T-cell (primary cell): ENCODE data around the gene THTPA. TPM values are rescaled to one million over a fixed set of nuclear protein-coding genes. Genes with fewer than 3 reads are reported as not detected.

Experiments
- ATAC-seq, 4 experiments: fragments of 200-7000 bp in 3 of 4; fragments of 150-1000 bp in 1 of 4; cut with Tn5 transposase; replicated peaks in 1 of 4; 1 replicate in 3 of 4; 2 replicates in 1 of 4; pipeline ENCODE4 v1.10.0; 2021; ENCODE audit warnings: moderate library complexity in 3 of 4, mild to moderate bottlenecking in 2 of 4, moderate number of reproducible peaks in 1 of 4
- CTCF ChIA-PET, 2 donors: fragments of 300-600 bp; sonication (Branson Sonifier 250); formaldehyde crosslinking; loops; one replicate each; lab custom pipeline; 2022; ENCODE audit warnings: antibody characterized with exemption in 2 of 2; lab: Charles Lee
- POLR2A ChIA-PET, 2 donors: fragments of 300-600 bp; sonication (Branson Sonifier 250); formaldehyde crosslinking; loops; one replicate each; lab custom pipeline; 2022; ENCODE audit warnings: antibody characterized with exemption in 2 of 2; lab: Charles Lee
- DNase-seq, 35 experiments: peaks; one replicate each; pipeline versions ENCODE4 v3.0.0 to v3.0.0-alpha.2; 2013 to 2023
- H3K27ac ChIP-seq: one replicate; pipeline ENCODE4 v1.5.1; 2013; ENCODE audit warnings: low read length
- H3K27me3 ChIP-seq, 2 experiments: replicated peaks in 1 of 2; 1 replicate in 1 of 2; 2 replicates in 1 of 2; pipeline versions ENCODE4 v1.6.1 to v1.7.0; 2013; ENCODE audit warnings: low read length in 1 of 2, mixed read lengths in 1 of 2; ENCODE audit not compliant: control insufficient read depth in 2 of 2, insufficient read depth in 2 of 2; ENCODE audit errors: extremely low read depth in 1 of 2
- H3K36me3 ChIP-seq, 2 donors: 1 replicate in 1 of 2; 2 replicates in 1 of 2; pipeline versions ENCODE4 v1.6.1 to v1.7.0; 2013; ENCODE audit warnings: low read length in 1 of 2; ENCODE audit not compliant: control insufficient read depth in 2 of 2, insufficient read depth in 1 of 2; ENCODE audit errors: extremely low read depth in 1 of 2
- H3K4me1 ChIP-seq, 2 experiments: 1 replicate in 1 of 2; 2 replicates in 1 of 2; pipeline versions ENCODE4 v1.6.1 to v1.7.0; 2013; ENCODE audit warnings: low read length in 2 of 2, mixed read lengths in 1 of 2; ENCODE audit not compliant: insufficient read depth in 2 of 2, control insufficient read depth in 1 of 2; ENCODE audit errors: extremely low read depth in 1 of 2
- H3K4me3 ChIP-seq, 2 donors: 1 replicate in 1 of 2; 2 replicates in 1 of 2; pipeline versions ENCODE4 v1.5.1 to v1.7.0; 2013; ENCODE audit warnings: mild to moderate bottlenecking in 2 of 2, low read length in 1 of 2, moderate library complexity in 1 of 2; ENCODE audit not compliant: control insufficient read depth in 1 of 2; ENCODE audit errors: extremely low read depth in 1 of 2
- H3K9me3 ChIP-seq: 2 replicates; pipeline ENCODE4 v1.7.0; 2013
- H3K27ac Mint-ChIP-seq, 2 donors: one replicate each; pipeline ENCODE4 v1.8.0; 2020 to 2021; ENCODE audit warnings: mild to moderate bottlenecking in 2 of 2, mixed read lengths in 2 of 2
- H3K27me3 Mint-ChIP-seq, 2 donors: one replicate each; pipeline ENCODE4 v1.8.0; 2021 to 2022; ENCODE audit warnings: mixed read lengths in 2 of 2
- H3K36me3 Mint-ChIP-seq: one replicate; pipeline ENCODE4 v1.8.0; 2021; ENCODE audit warnings: mixed read lengths
- H3K4me1 Mint-ChIP-seq, 3 donors: one replicate each; pipeline ENCODE4 v1.8.0; 2020 to 2022; ENCODE audit warnings: mixed read lengths in 3 of 3, mild to moderate bottlenecking in 1 of 3
- H3K4me3 Mint-ChIP-seq, 3 donors: one replicate each; pipeline ENCODE4 v1.8.0; 2020 to 2022; ENCODE audit warnings: mild to moderate bottlenecking in 3 of 3, mixed read lengths in 3 of 3, moderate library complexity in 3 of 3
- H3K9me3 Mint-ChIP-seq, 3 donors: one replicate each; pipeline ENCODE4 v1.8.0; 2020 to 2022; ENCODE audit warnings: mixed read lengths in 3 of 3
- WGBS: methylation state at CpG from one replicate; pipeline ENCODE4 v1.1.5; 2013; ENCODE audit warnings: missing lambda C conversion rate; ENCODE audit not compliant: insufficient coverage; 5-methylcytosine and 5-hydroxymethylcytosine counted together
- total RNA-seq, 35 experiments: library from RNA in 6 of 35; stranded (reverse) in 6 of 35; fragments of 120-200 nt in 1 of 35; gene quantifications; one replicate each; pipeline versions ENCODE4 v1.2.1 to v1.2.4 and lab custom pipeline; 2013 to 2026

Gene THTPA
- total RNA-seq, 5 donors from 2014 or later (not counting 1 experiment from before 2014, with no cell fraction given) = 13.3 to 26.4 (median 20.5) TPM

GRCh38 chr14:23523229-23524016, 32.6 kb upstream of the THTPA start:
- ATAC-seq = no peak
- no peak overlapping the region for H3K27ac Mint-ChIP-seq

GRCh38 chr14:23524954-23525353, 31.1 kb upstream of the THTPA start:
- no peaks in the 10 kb centered on the region for H3K9me3 Mint-ChIP-seq
- Histone ChIP-seq H3K36me3 (no peaks in the 10 kb centered on the region), H3K27me3 (peaks cover 0 to 7% of the 10 kb centered on the region in 2 experiments), H3K9me3 (no peaks in the 10 kb centered on the region), H3K4me1 (no peaks in the 10 kb centered on the region), H3K27ac (no peak overlapping the region), H3K4me3 (no peak overlapping the region)
- no peaks in the 10 kb centered on the region for H3K4me1 Mint-ChIP-seq
- no peak overlapping the region for H3K4me3 Mint-ChIP-seq
- 88% methylated on average over 11 of the region's 14 CpGs for WGBS
- peaks cover 4% of the 10 kb centered on the region for H3K36me3 Mint-ChIP-seq
- ATAC-seq = no peak
- H3K27me3 Mint-ChIP-seq = no peaks in the 10 kb centered on the region
- ChIA-PET CTCF (no interaction called here), POLR2A (no interaction called here)
- H3K27ac Mint-ChIP-seq = no peak overlapping the region
- DNase-seq = no peak

More at GRCh38 chr14:23523229-23524016, 32.6 kb upstream of the THTPA start:
- H3K4me1 ChIP-seq = no peaks in the 10 kb centered on the region
- no peak overlapping the region for H3K27ac ChIP-seq
- DNase-seq = no peak
- Mint-ChIP-seq H3K4me3 (no peak overlapping the region), H3K27me3 (no peaks in the 10 kb centered on the region), H3K4me1 (no peaks in the 10 kb centered on the region), H3K36me3 (peaks cover 4% of the 10 kb centered on the region), H3K9me3 (no peaks in the 10 kb centered on the region)
- peaks cover 0 to 4% of the 10 kb centered on the region in 2 experiments for H3K27me3 ChIP-seq
- no peaks in the 10 kb centered on the region for H3K36me3 ChIP-seq
- POLR2A ChIA-PET = no interaction called here
- no peaks in the 10 kb centered on the region for H3K9me3 ChIP-seq
- 91% methylated on average over 12 of the region's 16 CpGs for WGBS
- CTCF ChIA-PET = no interaction called here
- H3K4me3 ChIP-seq = no peak overlapping the region

DNA sequence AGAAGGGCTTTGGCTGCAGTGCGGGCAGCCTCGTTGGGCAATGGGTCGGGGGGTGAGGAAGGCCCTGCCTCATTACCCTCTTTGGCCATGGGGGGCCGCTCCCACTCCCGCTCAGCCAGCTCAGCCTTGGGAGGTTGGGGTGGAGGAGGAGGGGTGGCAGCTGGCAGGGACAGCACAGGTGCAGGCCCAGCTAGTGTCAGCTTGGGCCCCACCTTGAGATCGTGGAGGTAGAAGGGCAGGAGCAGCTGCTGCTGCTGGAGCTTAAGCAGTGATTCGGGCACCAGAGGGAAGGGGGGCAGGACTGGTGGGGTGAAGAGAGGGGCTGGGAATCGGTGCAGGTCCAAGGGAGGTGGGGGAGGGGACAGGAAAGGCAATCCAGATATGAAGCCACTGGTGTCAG, 30.5 kb upstream of the THTPA start:
- Histone ChIP-seq H3K27ac (no peak overlapping the region), H3K27me3 (peaks cover 0 to 7% of the 10 kb centered on the region in 2 experiments), H3K4me3 (no peak overlapping the region), H3K4me1 (no peaks in the 10 kb centered on the region), H3K36me3 (no peaks in the 10 kb centered on the region), H3K9me3 (no peaks in the 10 kb centered on the region)
- no peak overlapping the region for H3K27ac Mint-ChIP-seq
- no peaks in the 10 kb centered on the region for H3K9me3 Mint-ChIP-seq
- no peak for DNase-seq
- no peak overlapping the region for H3K4me3 Mint-ChIP-seq
- H3K4me1 Mint-ChIP-seq = peaks cover 0 to 4% (median 0%) of the 10 kb centered on the region in 3 donors
- ChIA-PET POLR2A (no interaction called here), CTCF (no interaction called here)
- no peak for ATAC-seq
- no peaks in the 10 kb centered on the region for H3K27me3 Mint-ChIP-seq
- 83% methylated on average over 4 of the region's 8 CpGs for WGBS
- peaks cover 4% of the 10 kb centered on the region for H3K36me3 Mint-ChIP-seq

GRCh38 chr14:23528555-23528954, 27.5 kb upstream of the THTPA start:
- ATAC-seq (no peak), DNase-seq (no peak)
- no peaks in the 10 kb centered on the region for H3K9me3 ChIP-seq
- no peak overlapping the region for H3K4me3 Mint-ChIP-seq
- H3K36me3 Mint-ChIP-seq = no peaks in the 10 kb centered on the region
- ChIA-PET POLR2A (no interaction called here), CTCF (no interaction called here)
- H3K27ac Mint-ChIP-seq = no peak overlapping the region
- H3K27ac ChIP-seq = no peak overlapping the region
- H3K4me3 ChIP-seq = no peak overlapping the region
- peaks cover 0 to 3% of the 10 kb centered on the region in 2 experiments for H3K27me3 ChIP-seq
- H3K4me1 Mint-ChIP-seq = peaks cover 0 to 5% (median 4%) of the 10 kb centered on the region in 3 donors
- 75% methylated on average over 1 of the region's 1 CpG for WGBS
- H3K36me3 ChIP-seq = no peaks in the 10 kb centered on the region
- H3K9me3 Mint-ChIP-seq = no peaks in the 10 kb centered on the region
- H3K4me1 ChIP-seq = peaks cover 0 to 4% of the 10 kb centered on the region in 2 experiments
- H3K27me3 Mint-ChIP-seq = no peaks in the 10 kb centered on the region

DNA sequence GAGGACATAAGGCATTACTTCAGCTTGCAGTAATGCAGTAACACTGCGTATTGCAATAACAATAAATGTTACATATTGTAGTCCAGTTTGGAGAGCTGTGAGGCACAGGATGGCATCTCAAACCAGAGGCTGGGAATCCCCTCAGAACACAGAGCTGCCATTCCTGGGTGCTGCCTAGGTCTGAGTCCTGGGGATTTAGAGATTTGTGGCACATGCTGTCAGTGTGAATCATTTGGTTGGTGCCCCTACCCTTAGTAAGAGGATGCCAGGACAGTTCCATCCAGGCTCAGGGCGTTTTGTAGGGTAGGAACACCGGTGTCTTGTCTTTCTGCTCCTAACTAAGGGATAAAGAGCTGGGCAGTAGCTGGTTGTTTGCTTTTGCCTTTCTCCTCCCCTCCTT, 27.1 kb upstream of the THTPA start:
- H3K36me3 ChIP-seq = no peaks in the 10 kb centered on the region
- Mint-ChIP-seq H3K4me1 (peaks cover 0 to 5% (median 4%) of the 10 kb centered on the region in 3 donors), H3K27ac (no peak overlapping the region), H3K27me3 (no peaks in the 10 kb centered on the region), H3K36me3 (no peaks in the 10 kb centered on the region), H3K9me3 (no peaks in the 10 kb centered on the region), H3K4me3 (no peak overlapping the region)
- ChIA-PET POLR2A (no interaction called here), CTCF (no interaction called here)
- H3K27me3 ChIP-seq = peaks cover 0 to 3% of the 10 kb centered on the region in 2 experiments
- no peaks in the 10 kb centered on the region for H3K9me3 ChIP-seq
- H3K4me1 ChIP-seq = peaks cover 0 to 4% of the 10 kb centered on the region in 2 experiments
- ATAC-seq (no peak), DNase-seq (no peak)
- 100% methylated on average over 1 of the region's 3 CpGs for WGBS
- no peak overlapping the region for H3K27ac ChIP-seq
- H3K4me3 ChIP-seq = no peak overlapping the region

DNA sequence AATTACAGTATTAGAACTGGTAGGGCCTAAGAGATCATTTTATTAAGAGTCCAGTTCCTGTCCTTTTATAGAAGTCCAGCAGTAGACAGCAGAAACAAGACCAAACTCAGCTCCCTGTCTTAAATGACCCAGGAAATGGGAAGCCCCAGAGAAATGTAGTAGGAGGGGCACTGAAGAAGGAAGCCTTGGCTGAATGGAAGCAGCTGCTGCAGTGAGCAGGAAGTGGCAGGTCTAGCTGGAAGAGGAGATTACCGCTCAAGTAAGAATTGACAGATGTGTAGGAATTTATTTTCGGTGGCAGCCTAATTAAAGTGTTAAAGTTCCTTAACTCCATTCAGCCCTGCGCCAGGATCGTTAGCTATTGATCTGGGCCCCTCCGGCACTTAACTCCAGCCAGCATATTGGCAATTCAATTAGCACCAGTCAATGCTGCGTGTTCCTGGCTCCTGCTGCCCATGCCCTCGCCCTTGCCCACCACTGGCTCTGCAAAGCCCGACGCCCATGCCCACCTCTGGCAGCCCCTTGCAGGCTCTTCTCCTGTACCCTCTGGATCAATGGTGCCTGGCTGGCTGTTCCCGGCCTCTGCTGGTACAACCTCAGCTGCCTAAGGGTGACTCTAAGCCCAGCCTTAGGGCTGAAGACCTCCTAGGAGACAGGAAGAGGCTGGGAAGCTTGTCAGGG, 25.6 kb upstream of the THTPA start:
- Histone ChIP-seq H3K9me3 (no peaks in the 10 kb centered on the region), H3K4me1 (peaks cover 0 to 4% of the 10 kb centered on the region in 2 experiments), H3K36me3 (no peaks in the 10 kb centered on the region), H3K4me3 (no peak overlapping the region), H3K27ac (no peak overlapping the region), H3K27me3 (peaks cover 0 to 3% of the 10 kb centered on the region in 2 experiments)
- Mint-ChIP-seq H3K36me3 (no peaks in the 10 kb centered on the region), H3K27ac (no peak overlapping the region), H3K9me3 (no peaks in the 10 kb centered on the region), H3K4me3 (no peak overlapping the region), H3K4me1 (peaks cover 0 to 5% (median 4%) of the 10 kb centered on the region in 3 donors), H3K27me3 (no peaks in the 10 kb centered on the region)
- ATAC-seq (no peak), DNase-seq (no peak)
- WGBS = 62% methylated on average over 8 of the region's 10 CpGs
- ChIA-PET POLR2A (interaction anchor here in 1 of 2 donors (0.6 kb wide), 1 partner anchor 34 kb away, joined by 6 read pairs; no protein-coding TSS in a partner anchor), CTCF (interaction anchor here in 1 of 2 donors (0.5 to 1.0 kb wide), 3 partner anchors 11 to 266 kb away, joined by 3 to 10 read pairs (median 4); no protein-coding TSS in a partner anchor)
